Mesenchymal stem cell (in vitro differentiated cells and primary cell): Measurements from ENCODE around the gene TESPA1.

Source experiments
- DNase-seq: peaks from one replicate; pipeline ENCODE4 v3.0.0-alpha.2; 2013
- H2AFZ ChIP-seq: one replicate; pipeline ENCODE4 v1.6.1; 2013; ENCODE audit warnings: low read depth, mild to moderate bottlenecking, control low read depth, inconsistent platforms, low read length, moderate library complexity
- H2AK5ac ChIP-seq: 2 replicates; pipeline ENCODE4 v1.6.1; 2013; ENCODE audit warnings: low read length, moderate library complexity, mild to moderate bottlenecking, inconsistent platforms; ENCODE audit not compliant: severe bottlenecking
- H2BK120ac ChIP-seq: one replicate; pipeline ENCODE4 v1.6.1; 2013; ENCODE audit warnings: low read depth, mild to moderate bottlenecking, inconsistent platforms, low read length, moderate library complexity
- H2BK12ac ChIP-seq, 2 experiments: one replicate each; pipeline ENCODE4 v1.6.1; 2013; ENCODE audit warnings: inconsistent platforms in 2 of 2, low read length in 2 of 2, mild to moderate bottlenecking in 2 of 2, moderate library complexity in 2 of 2, control low read depth in 1 of 2
- H2BK15ac ChIP-seq: one replicate; pipeline ENCODE4 v1.6.1; 2013; ENCODE audit warnings: mild to moderate bottlenecking, low read depth, inconsistent platforms; ENCODE audit not compliant: poor library complexity, severe bottlenecking
- H2BK5ac ChIP-seq: 2 replicates; pipeline ENCODE4 v1.6.1; 2013; ENCODE audit warnings: low read depth, mild to moderate bottlenecking, low read length, control low read depth, inconsistent platforms; ENCODE audit not compliant: poor library complexity, severe bottlenecking
- H3K14ac ChIP-seq, 2 experiments: one replicate each; pipeline ENCODE4 v1.6.1; 2013; ENCODE audit warnings: inconsistent platforms in 2 of 2, low read length in 2 of 2, control low read depth in 1 of 2, mild to moderate bottlenecking in 1 of 2, moderate library complexity in 1 of 2
- H3K18ac ChIP-seq, 2 experiments: one replicate each; pipeline ENCODE4 v1.6.1; 2013; ENCODE audit warnings: inconsistent platforms in 2 of 2, low read length in 2 of 2, control low read depth in 1 of 2, low read depth in 1 of 2, mild to moderate bottlenecking in 1 of 2
- H3K23ac ChIP-seq, 2 experiments: one replicate each; pipeline ENCODE4 v1.6.1; 2013; ENCODE audit warnings: inconsistent platforms in 2 of 2, low read length in 2 of 2, mild to moderate bottlenecking in 2 of 2, moderate library complexity in 2 of 2, control low read depth in 1 of 2
- H3K27ac ChIP-seq: 2 replicates; pipeline ENCODE4 v1.5.1; 2013; ENCODE audit warnings: mild to moderate bottlenecking, moderate library complexity, low read length, control low read depth, inconsistent platforms; ENCODE audit not compliant: poor library complexity, severe bottlenecking
- H3K27me3 ChIP-seq, 2 experiments: 2 replicates each; pipeline versions ENCODE4 v1.6.1 to v1.7.0; 2013; ENCODE audit warnings: low read length in 2 of 2, mild to moderate bottlenecking in 2 of 2, moderate library complexity in 2 of 2, control low read depth in 1 of 2, inconsistent platforms in 1 of 2; ENCODE audit not compliant: control insufficient read depth in 1 of 2, insufficient read depth in 1 of 2
- H3K36me3 ChIP-seq, 2 experiments: 2 replicates each; pipeline versions ENCODE4 v1.6.1 to v1.7.0; 2013; ENCODE audit warnings: low read length in 2 of 2, control low read depth in 1 of 2, inconsistent platforms in 1 of 2, low read depth in 1 of 2, mild to moderate bottlenecking in 1 of 2; ENCODE audit not compliant: insufficient read depth in 2 of 2, control insufficient read depth in 1 of 2
- H3K4ac ChIP-seq, 2 experiments: one replicate each; pipeline ENCODE4 v1.6.1; 2013; ENCODE audit warnings: inconsistent platforms in 2 of 2, low read length in 2 of 2, mild to moderate bottlenecking in 2 of 2, moderate library complexity in 2 of 2, control low read depth in 1 of 2, low read depth in 1 of 2
- H3K4me1 ChIP-seq: 2 replicates; pipeline ENCODE4 v1.6.1; 2013; ENCODE audit warnings: low read depth, low read length, control low read depth; ENCODE audit not compliant: control insufficient read depth, insufficient read depth
- H3K4me2 ChIP-seq: 2 replicates; pipeline ENCODE4 v1.6.1; 2013; ENCODE audit warnings: low read length, mild to moderate bottlenecking, inconsistent platforms; ENCODE audit not compliant: poor library complexity, severe bottlenecking
- H3K4me3 ChIP-seq, 2 experiments: 2 replicates each; pipeline versions ENCODE4 v1.5.1 to v1.7.0; 2013; ENCODE audit warnings: low read length in 2 of 2, mild to moderate bottlenecking in 2 of 2, control low read depth in 1 of 2, low read depth in 1 of 2; ENCODE audit not compliant: insufficient read depth in 1 of 2
- H3K79me1 ChIP-seq: replicated peaks from 2 replicates; pipeline ENCODE4 v1.6.1; 2013; ENCODE audit warnings: mild to moderate bottlenecking, control low read depth, low read length, inconsistent platforms; ENCODE audit not compliant: poor library complexity, severe bottlenecking
- H3K9ac ChIP-seq: 2 replicates; pipeline ENCODE4 v1.7.0; 2013; ENCODE audit warnings: mild to moderate bottlenecking, low read length, moderate library complexity
- H3K9me3 ChIP-seq: 2 replicates; pipeline ENCODE4 v1.7.0; 2013; ENCODE audit warnings: mild to moderate bottlenecking, low read length; ENCODE audit not compliant: control insufficient read depth
- H4K8ac ChIP-seq: one replicate; pipeline ENCODE4 v1.6.1; 2013; ENCODE audit warnings: inconsistent platforms, mild to moderate bottlenecking, low read length, moderate library complexity
- H4K91ac ChIP-seq: one replicate; pipeline ENCODE4 v1.6.1; 2013; ENCODE audit warnings: mild to moderate bottlenecking, low read length, inconsistent platforms
- WGBS: methylation state at CpG from one replicate; pipeline ENCODE4 v1.1.7; 2013; ENCODE audit warnings: mixed read lengths; 5-methylcytosine and 5-hydroxymethylcytosine counted together

TESPA1 gene

GRCh38 chr12:54981796-54982195, 2.8 kb downstream of the TESPA1 start:
- H3K4me2 ChIP-seq, result no peak overlapping the region
- H2AFZ ChIP-seq, result no peak overlapping the region
- WGBS, result 93% methylated on average over 2 of the region's 2 CpGs
- no peak overlapping the region for H2BK120ac ChIP-seq
- H3K79me1 ChIP-seq, result no peaks in the 10 kb centered on the region
- H3K23ac ChIP-seq, result no peak overlapping the region
- no peak overlapping the region for H2BK12ac ChIP-seq
- H3K9me3 ChIP-seq, result no peaks in the 10 kb centered on the region
- no peak overlapping the region for H3K9ac ChIP-seq
- no peaks in the 10 kb centered on the region for H3K36me3 ChIP-seq
- no peak overlapping the region for H2BK5ac ChIP-seq
- no peak overlapping the region for H4K8ac ChIP-seq
- peaks cover 4 to 26% of the 10 kb centered on the region in 2 experiments for H3K27me3 ChIP-seq
- no peak overlapping the region for H3K27ac ChIP-seq
- no peak overlapping the region for H3K18ac ChIP-seq
- H4K91ac ChIP-seq, result no peak overlapping the region
- no peak overlapping the region for H3K4ac ChIP-seq
- no peak overlapping the region for H2AK5ac ChIP-seq
- no peak overlapping the region for H2BK15ac ChIP-seq
- H3K14ac ChIP-seq, result no peak overlapping the region
- no peak overlapping the region for H3K4me3 ChIP-seq
- peaks cover under 1% of the 10 kb centered on the region for H3K4me1 ChIP-seq
- DNase-seq, result no peak

- no peak overlapping the region for H3K4me2 ChIP-seq
- H3K14ac ChIP-seq, result no peak overlapping the region
- H3K18ac ChIP-seq, result no peak overlapping the region
- no peak overlapping the region for H3K4ac ChIP-seq
- H2BK15ac ChIP-seq, result no peak overlapping the region
- no peak overlapping the region for H3K27ac ChIP-seq
- no peak overlapping the region for H4K8ac ChIP-seq
- H4K91ac ChIP-seq, result no peak overlapping the region
- no peak overlapping the region for H2BK12ac ChIP-seq
- peaks cover 4 to 26% of the 10 kb centered on the region in 2 experiments for H3K27me3 ChIP-seq
- no peaks in the 10 kb centered on the region for H3K9me3 ChIP-seq
- H3K36me3 ChIP-seq, result no peaks in the 10 kb centered on the region
- H2BK120ac ChIP-seq, result no peak overlapping the region
- no peak overlapping the region for H2AFZ ChIP-seq
- no peak overlapping the region for H3K23ac ChIP-seq
- H3K79me1 ChIP-seq, result no peaks in the 10 kb centered on the region
- H2BK5ac ChIP-seq, result no peak overlapping the region
- H3K4me1 ChIP-seq, result peaks cover 2% of the 10 kb centered on the region
- no peak overlapping the region for H3K9ac ChIP-seq
- no peak for DNase-seq
- WGBS, result 79% methylated on average over 5 of the region's 5 CpGs
- no peak overlapping the region for H3K4me3 ChIP-seq
- H2AK5ac ChIP-seq, result no peak overlapping the region
Measured at GRCh38 chr12:54980341-54980740, 4.2 kb downstream of the TESPA1 start.

- Histone ChIP-seq H3K36me3 (no peaks in the 10 kb centered on the region), H3K79me1 (no peaks in the 10 kb centered on the region), H3K23ac (no peak overlapping the region), H3K4me3 (no peak overlapping the region), H3K4me1 (peaks cover 2% of the 10 kb centered on the region), H4K91ac (no peak overlapping the region), H3K4me2 (no peak overlapping the region), H3K9me3 (no peaks in the 10 kb centered on the region), H2BK12ac (no peak overlapping the region), H2AFZ (no peak overlapping the region), H2BK15ac (no peak overlapping the region), H4K8ac (no peak overlapping the region), H3K18ac (no peak overlapping the region), H3K4ac (no peak overlapping the region), H2BK120ac (no peak overlapping the region), H2AK5ac (no peak overlapping the region), H3K27ac (peak overlapping the region; percentile 58), H2BK5ac (no peak overlapping the region), H3K27me3 (peaks cover 0 to 11% of the 10 kb centered on the region in 2 experiments), H3K14ac (no peak overlapping the region), H3K9ac (peak overlapping the region; percentile 74)
- no peak for DNase-seq
- WGBS, result 78% methylated on average over 5 of the region's 5 CpGs
Measured at GRCh38 chr12:54977857-54978256, 6.7 kb downstream of the TESPA1 start.

DNA sequence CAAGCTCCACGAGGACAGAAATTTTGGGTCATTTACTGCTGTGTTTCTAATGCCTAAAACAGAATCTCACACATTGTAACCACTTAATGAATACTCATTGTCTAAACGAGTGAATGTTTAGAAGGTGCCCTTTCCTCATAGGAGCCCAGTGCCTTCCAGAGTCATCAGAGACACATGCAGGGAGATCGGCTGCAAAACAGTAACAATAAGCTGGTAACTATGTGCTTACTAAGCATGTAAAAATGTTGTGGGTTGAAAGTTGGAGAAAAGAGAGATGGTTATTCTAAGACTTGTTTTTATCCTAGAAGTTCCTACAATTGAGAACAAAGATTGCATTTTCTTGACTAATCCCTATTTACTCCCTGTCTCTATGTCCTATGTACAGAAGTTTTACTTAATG, 7.4 kb downstream of the TESPA1 start:
- Histone ChIP-seq H3K4me1 (peaks cover 2% of the 10 kb centered on the region), H3K4me2 (no peak overlapping the region), H2AK5ac (no peak overlapping the region), H3K4me3 (no peak overlapping the region), H3K36me3 (no peaks in the 10 kb centered on the region), H3K23ac (no peak overlapping the region), H4K8ac (no peak overlapping the region), H2BK5ac (no peak overlapping the region), H3K9ac (peak overlapping the region; percentile 74), H3K79me1 (no peaks in the 10 kb centered on the region), H2BK12ac (no peak overlapping the region), H3K18ac (no peak overlapping the region), H2BK120ac (no peak overlapping the region), H3K9me3 (no peaks in the 10 kb centered on the region), H3K27ac (peak overlapping the region; percentile 86), H4K91ac (no peak overlapping the region), H3K14ac (no peak overlapping the region), H3K4ac (no peak overlapping the region), H2AFZ (no peak overlapping the region), H3K27me3 (peaks cover 0 to 5% of the 10 kb centered on the region in 2 experiments), H2BK15ac (no peak overlapping the region)
- WGBS, result 29% methylated on average over 3 of the region's 3 CpGs
- DNase-seq, result peak; percentile 17
